Measurements from ENCODE around the gene AFF1.

AFF1 gene

GRCh38 chr4:86934771-86935565, at the start of gene AFF1:
Gene AFF1, plus strand, starts transcription at chr4:86935011. Its CDS starts 13,523 bp downstream, at chr4:86948534.
- DNase-seq = peak; percentile 96

- no peak for DNase-seq
Measured at GRCh38 chr4:86890790-86891189, 44.0 kb upstream of the AFF1 start.

GRCh38 chr4:86891762-86892635, 42.8 kb upstream of the AFF1 start, which contains the start of gene C4orf36:
Gene C4orf36, minus strand, starts transcription at chr4:86892422. Its CDS starts 902 bp downstream, at chr4:86891520.
- DNase-seq = peak; percentile 74

- peak; percentile 38 for DNase-seq
Measured at GRCh38 chr4:86892636-86892960, 42.2 kb upstream of the AFF1 start.

GRCh38 chr4:86893136-86893535, 41.7 kb upstream of the AFF1 start:
- DNase-seq = no peak

- DNase-seq = no peak
Measured at GRCh38 chr4:86894455-86894854, 40.4 kb upstream of the AFF1 start.

GRCh38 chr4:86895692-86896488, 38.9 kb upstream of the AFF1 start:
- peak; percentile 93 for DNase-seq

GRCh38 chr4:86896596-86896995, 38.2 kb upstream of the AFF1 start:
- DNase-seq = no peak

- DNase-seq = peak; percentile 56
Measured at GRCh38 chr4:86898562-86898961, 36.2 kb upstream of the AFF1 start.

GRCh38 chr4:86901864-86902263, 32.9 kb upstream of the AFF1 start:
- no peak for DNase-seq

- peak; percentile 54 for DNase-seq
Measured at GRCh38 chr4:86908251-86908657, 26.6 kb upstream of the AFF1 start.

- peak; percentile 80 for DNase-seq
Measured at GRCh38 chr4:86909546-86910295, 25.1 kb upstream of the AFF1 start.

- DNase-seq = no peak
Measured at GRCh38 chr4:86910369-86910768, 24.4 kb upstream of the AFF1 start.

- DNase-seq = no peak
Measured at GRCh38 chr4:86910820-86911684, 23.8 kb upstream of the AFF1 start.

GRCh38 chr4:86916392-86916791, 18.4 kb upstream of the AFF1 start:
- peak; percentile 96 for DNase-seq

GRCh38 chr4:86917212-86918039, 17.4 kb upstream of the AFF1 start:
- peak; percentile 67 for DNase-seq

GRCh38 chr4:86918539-86919072, 16.2 kb upstream of the AFF1 start:
- no peak for DNase-seq

GRCh38 chr4:86919561-86920223, 15.1 kb upstream of the AFF1 start:
- no peak for DNase-seq

GRCh38 chr4:86921608-86922252, 13.1 kb upstream of the AFF1 start:
- DNase-seq = no peak

Data from hematopoietic multipotent progenitor cell treated with erythropoietin and hydrocortisone succinate and interleukin-3 and kit ligand, for 6 days (in vitro differentiated cells).